Astrocyte of the cerebellum (primary cell): ENCODE results near the gene CFAP410.

Experiments
- DNase-seq: peaks from one replicate; pipeline ENCODE4 v3.0.0-alpha.2; 2011; ENCODE audit warnings: low read depth
- H3K4me3 ChIP-seq: 2 replicates; pipeline ENCODE4 v1.5.1; 2011; ENCODE audit warnings: mild to moderate bottlenecking, low read depth, low read length, moderate library complexity
- CTCF ChIP-seq: IDR thresholded peaks from 2 replicates; pipeline ENCODE4 v1.5.1; 2012; ENCODE audit warnings: low read length, low read depth, moderate library complexity, mild to moderate bottlenecking; ENCODE audit errors: missing control alignments
- in situ Hi-C: cut with HindIII; loops from 2 replicates; pipeline ENCODE4 v1.10.0; 2017; ENCODE audit warnings: low sequenced_read_pairs

CFAP410 gene

GRCh38 chr21:44352253-44352860 is 13.2 kb upstream of the CFAP410 start:
- no peak for TF ChIP-seq CTCF
- in situ Hi-C loops, result no loop called here
- no peak overlapping the region for H3K4me3 ChIP-seq
- DNase-seq, result no peak

- no peak for TF ChIP-seq CTCF
- in situ Hi-C loops, result no loop called here
- H3K4me3 ChIP-seq, result no peak overlapping the region
- DNase-seq, result no peak
Measured at GRCh38 chr21:44351535-44352252, 12.5 kb upstream of the CFAP410 start.

- in situ Hi-C loops, result no loop called here
- TF ChIP-seq CTCF, result no peak
- DNase-seq, result no peak
- no peak overlapping the region for H3K4me3 ChIP-seq
Measured at GRCh38 chr21:44350773-44351481, 11.7 kb upstream of the CFAP410 start.

GRCh38 chr21:44349847-44350772 is 10.9 kb upstream of the CFAP410 start:
- no peak for TF ChIP-seq CTCF
- no peak overlapping the region for H3K4me3 ChIP-seq
- in situ Hi-C loops, result loop anchor here (10.0 kb wide), 1 partner anchor 365 kb away; the partner anchor contains the start of gene TSPEAR
- no peak for DNase-seq

- in situ Hi-C loops, result loop anchor here (10.0 kb wide), 1 partner anchor 365 kb away; the partner anchor contains the start of gene TSPEAR
- TF ChIP-seq CTCF, result no peak
- DNase-seq, result no peak
- no peak overlapping the region for H3K4me3 ChIP-seq
Measured at GRCh38 chr21:44349416-44349846, 10.2 kb upstream of the CFAP410 start.

GRCh38 chr21:44348861-44349260 is 9.7 kb upstream of the CFAP410 start:
- H3K4me3 ChIP-seq, result no peak overlapping the region
- no peak for DNase-seq
- in situ Hi-C loops, result loop anchor here (10.0 kb wide), 1 partner anchor 366 kb away; the partner anchor contains the start of gene TSPEAR
- TF ChIP-seq CTCF, result no peak
